WI38 (cell line): ENCODE data around the gene TCF3.
"Not testable (repeated sequence)": the region's sequence is repeated elsewhere in the genome, so short reads cannot be mapped to it uniquely, and the experiment has no call there.

Source experiments
- H3K4me3 ChIP-seq: 2 replicates; pipeline ENCODE4 v1.5.1; 2011; ENCODE audit warnings: low read depth, mild to moderate bottlenecking, control low read depth, low read length
- TF ChIP-seq, protein P1 (sequence below): IDR thresholded peaks from 2 replicates; pipeline ENCODE4 v1.5.1; 2012; ENCODE audit warnings: low read depth, mild to moderate bottlenecking, control low read depth, low read length

Gene TCF3

DNA sequence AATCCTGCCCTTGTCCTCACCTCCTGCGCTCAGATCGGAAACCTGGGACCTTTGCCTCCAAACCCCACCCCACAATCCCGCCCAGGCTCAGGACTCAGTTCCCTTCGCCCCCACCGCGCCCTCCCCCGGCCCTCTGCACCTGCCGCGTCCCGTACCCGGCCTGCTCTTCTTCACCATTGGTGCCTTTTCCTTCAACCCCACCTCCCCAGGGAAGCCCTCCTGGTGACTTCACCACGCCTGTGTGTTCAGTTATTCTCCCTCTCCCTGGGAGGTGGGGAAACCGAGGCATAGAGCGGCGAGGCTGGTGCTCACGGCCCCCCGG lies 19.3 kb upstream of the TCF3 start:
- H3K4me3 ChIP-seq, result no peak overlapping the region
- TF ChIP-seq, protein P1, sequence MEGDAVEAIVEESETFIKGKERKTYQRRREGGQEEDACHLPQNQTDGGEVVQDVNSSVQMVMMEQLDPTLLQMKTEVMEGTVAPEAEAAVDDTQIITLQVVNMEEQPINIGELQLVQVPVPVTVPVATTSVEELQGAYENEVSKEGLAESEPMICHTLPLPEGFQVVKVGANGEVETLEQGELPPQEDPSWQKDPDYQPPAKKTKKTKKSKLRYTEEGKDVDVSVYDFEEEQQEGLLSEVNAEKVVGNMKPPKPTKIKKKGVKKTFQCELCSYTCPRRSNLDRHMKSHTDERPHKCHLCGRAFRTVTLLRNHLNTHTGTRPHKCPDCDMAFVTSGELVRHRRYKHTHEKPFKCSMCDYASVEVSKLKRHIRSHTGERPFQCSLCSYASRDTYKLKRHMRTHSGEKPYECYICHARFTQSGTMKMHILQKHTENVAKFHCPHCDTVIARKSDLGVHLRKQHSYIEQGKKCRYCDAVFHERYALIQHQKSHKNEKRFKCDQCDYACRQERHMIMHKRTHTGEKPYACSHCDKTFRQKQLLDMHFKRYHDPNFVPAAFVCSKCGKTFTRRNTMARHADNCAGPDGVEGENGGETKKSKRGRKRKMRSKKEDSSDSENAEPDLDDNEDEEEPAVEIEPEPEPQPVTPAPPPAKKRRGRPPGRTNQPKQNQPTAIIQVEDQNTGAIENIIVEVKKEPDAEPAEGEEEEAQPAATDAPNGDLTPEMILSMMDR, result no peak

DNA sequence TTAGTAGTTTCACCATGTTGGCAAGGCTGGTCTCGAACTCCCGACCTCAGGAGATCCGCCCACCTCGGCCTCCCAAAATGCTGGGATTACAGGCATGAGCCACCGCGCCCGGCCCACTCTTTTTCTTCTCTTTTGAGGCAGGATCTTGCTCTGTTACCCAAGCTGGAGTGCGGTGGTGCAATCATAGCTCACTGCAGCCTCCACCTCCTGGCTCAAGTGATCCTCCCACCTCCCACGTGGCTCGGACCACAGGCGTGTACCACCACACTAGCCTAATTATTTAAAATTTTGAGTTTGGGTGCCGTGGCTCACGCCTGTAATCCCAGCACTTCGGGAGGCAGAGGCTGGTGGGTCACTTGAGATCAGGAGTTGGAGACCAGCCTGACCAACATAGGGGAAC lies 18.3 kb upstream of the TCF3 start:
- not testable (repeated sequence) for H3K4me3 ChIP-seq

DNA sequence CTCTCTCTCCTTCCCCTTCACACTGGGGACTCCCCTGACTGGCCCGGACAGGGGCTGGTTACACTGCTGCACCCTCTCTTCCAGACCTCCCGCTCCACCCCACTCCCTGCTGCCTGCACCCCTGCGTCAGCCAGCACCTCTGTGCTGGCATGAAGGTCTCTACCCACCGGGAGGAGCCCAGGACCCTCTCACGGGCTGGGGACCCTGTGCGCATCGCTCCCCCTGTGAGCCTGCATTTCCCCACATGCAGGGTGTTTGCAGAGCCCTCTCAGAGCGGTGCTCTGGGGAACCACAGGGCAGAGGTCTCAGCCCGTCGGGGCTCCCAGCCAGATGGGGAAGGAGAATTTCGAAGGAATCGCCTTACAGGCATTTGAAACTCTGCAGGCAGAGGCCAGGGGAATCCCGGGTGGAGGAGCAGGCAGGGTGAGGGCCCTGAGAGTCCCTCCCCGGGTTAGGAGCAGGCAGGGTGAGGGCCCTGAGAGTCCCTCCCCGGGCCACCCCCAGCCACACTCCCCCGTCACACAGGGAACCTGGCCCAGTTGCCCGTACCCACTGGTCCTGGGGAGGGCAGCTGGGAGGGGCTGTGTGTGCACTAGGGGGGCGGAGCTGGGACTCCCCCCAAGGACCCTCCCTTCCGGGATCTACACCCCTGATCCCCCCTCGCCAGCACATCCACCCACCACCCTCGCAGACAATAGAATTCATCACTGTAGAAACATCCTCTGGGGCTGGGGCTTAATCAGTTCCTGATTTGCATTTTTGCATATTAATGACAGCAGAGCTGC lies 16.3 kb upstream of the TCF3 start:
- TF ChIP-seq, protein P1, result no peak
- no peak overlapping the region for H3K4me3 ChIP-seq

DNA sequence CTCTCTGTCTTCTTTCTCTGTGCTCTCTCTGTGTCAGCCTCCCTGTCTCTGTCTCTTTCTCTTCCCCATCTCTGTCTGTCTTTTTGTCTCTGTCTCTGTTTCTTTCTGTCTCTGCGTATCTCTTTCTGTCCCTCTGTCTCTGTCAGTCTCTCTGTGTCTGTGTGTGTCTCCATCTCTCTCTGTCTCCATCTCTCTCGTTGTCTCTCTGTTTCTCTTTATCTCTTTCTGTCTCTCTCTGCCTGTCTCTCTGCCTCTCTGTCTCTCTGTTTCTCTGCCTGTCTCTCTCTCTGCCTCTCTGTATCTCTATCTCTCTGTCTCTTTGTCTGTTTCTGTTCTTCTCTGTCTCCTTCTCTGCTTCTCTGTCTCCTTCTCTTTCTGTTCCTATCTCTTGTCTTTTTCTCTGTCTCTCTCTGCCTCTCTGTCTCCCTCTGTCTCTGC lies 15.7 kb upstream of the TCF3 start:
- H3K4me3 ChIP-seq, result no peak overlapping the region
- TF ChIP-seq, protein P1, result no peak

DNA sequence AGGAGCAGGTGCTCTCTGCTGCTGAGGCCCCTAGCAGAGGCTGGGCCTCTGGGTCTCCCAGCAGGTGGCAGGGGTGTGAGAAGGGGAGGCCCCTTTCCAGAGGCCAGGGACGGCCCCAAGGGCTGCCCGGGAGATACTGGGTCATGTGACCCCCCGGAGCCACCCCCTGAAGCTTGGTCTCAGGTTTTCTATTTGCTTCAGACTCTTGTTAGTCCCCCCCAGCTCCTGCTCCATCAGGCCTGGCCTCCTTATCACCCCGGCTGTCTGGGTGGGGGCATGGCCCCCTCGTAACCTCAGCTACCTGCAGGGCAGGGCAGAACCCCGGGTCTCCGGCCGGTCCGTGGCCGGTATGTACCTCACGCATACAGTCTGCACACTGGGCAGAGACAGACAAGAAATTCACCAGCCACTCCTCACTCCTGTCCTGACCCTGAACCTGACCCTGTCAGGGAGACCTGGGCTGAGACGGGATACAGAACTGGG lies 13.2 kb upstream of the TCF3 start:
- H3K4me3 ChIP-seq, result no peak overlapping the region
- TF ChIP-seq, protein P1, result no peak

DNA sequence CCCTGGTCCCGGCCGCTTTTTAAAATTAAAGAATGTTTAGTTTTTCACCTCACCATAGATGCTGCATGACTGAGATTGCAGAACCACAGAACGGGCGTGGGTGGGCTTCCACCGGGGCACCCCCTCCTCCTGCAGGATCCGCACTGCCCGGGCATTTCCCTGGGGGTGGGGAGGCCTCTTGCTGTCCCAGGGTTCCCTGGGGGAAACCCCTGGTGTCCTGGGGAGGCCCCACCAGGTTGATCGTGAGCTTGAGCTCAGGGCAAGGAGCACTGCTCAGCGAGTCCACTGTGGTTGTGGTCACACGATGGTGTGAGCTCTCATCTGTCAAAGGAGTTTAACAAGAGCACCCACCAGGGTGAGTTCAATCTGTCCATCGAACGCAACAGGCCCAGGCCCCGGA lies 11.4 kb upstream of the TCF3 start:
- TF ChIP-seq, protein P1, result no peak
- no peak overlapping the region for H3K4me3 ChIP-seq

DNA sequence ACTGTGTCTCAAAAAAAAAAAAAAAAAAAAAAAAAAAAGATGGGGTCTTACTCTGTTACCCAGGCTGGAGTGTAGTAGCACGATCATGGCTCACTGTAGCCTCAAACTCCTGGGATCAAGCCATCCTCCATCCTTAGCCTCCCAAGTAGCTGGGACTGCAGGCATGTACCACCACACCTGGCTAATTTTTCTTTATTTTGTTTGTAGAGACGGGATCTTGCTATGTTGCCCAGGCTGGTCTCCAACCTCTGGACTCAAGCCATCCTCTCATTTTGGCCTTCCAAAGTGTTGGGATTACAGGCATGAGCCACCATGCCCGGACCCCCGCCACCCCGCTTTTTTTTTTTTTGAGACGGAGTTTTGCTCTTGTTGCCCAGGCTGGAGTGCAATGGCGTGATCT lies 10.8 kb upstream of the TCF3 start:
- H3K4me3 ChIP-seq, result not testable (repeated sequence)

DNA sequence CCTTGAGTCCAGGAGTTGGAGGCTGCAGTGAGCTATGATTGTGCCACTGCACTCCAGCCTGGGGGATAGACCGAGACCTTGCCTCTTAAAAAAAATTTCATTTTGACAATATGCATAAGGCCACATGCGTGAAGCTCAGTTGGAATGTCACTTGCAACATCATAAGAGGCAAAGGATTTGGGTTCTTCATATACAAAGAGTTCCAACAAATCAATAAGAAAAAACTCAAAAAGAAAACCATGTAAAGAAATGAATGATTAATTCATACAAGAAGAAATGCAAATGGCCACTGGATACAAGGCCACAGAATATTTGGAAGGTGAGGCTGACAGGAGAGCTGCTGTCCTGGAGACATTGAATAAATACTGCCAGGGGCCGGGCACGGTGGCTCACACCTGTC lies 9.6 kb upstream of the TCF3 start:
- TF ChIP-seq, protein P1, result no peak

More for the DNA sequence above, 9.6 kb upstream of the TCF3 start:
- no peak overlapping the region for H3K4me3 ChIP-seq
